GM18507 (cell line): ENCODE results near the gene EML2.
"Not testable (repeated sequence)": the region's sequence is repeated elsewhere in the genome, so short reads cannot be mapped to it uniquely, and the experiment has no call there.

Source experiments
- DNase-seq: peaks from one replicate; pipeline ENCODE4 v3.0.0; 2011; ENCODE audit warnings: low read depth; ENCODE audit not compliant: insufficient read length; ENCODE audit errors: extremely low spot score
- FAIRE-seq: peaks from 2 replicates; lab custom pipeline; 2011; peaks lifted over from hg19 to GRCh38; lab: Jason Lieb, UNC

The EML2 gene

GRCh38 chr19:45638930-45639729 is at the start of gene EML2:
Gene EML2 (minus strand): TSS chr19:45639397. CDS start chr19:45639376, 21 bp downstream.
- no peak for FAIRE-seq
- no peak for DNase-seq

GRCh38 chr19:45687599-45687998 is 48.4 kb upstream of the EML2 start:
- FAIRE-seq (no peak), DNase-seq (no peak)

- FAIRE-seq, DNase-seq: not testable (repeated sequence)
These were observed 45.8 kb upstream of the EML2 start for GRCh38 chr19:45685045-45685444.

GRCh38 chr19:45682908-45683307 is 43.7 kb upstream of the EML2 start:
- DNase-seq (no peak), FAIRE-seq (no peak)

GRCh38 chr19:45682117-45682516 is 42.9 kb upstream of the EML2 start:
- DNase-seq (no peak), FAIRE-seq (no peak)

GRCh38 chr19:45681391-45682015 is 42.3 kb upstream of the EML2 start:
- DNase-seq (no peak), FAIRE-seq (peak; percentile 60)

GRCh38 chr19:45677351-45678230 is 38.4 kb upstream of the EML2 start:
- FAIRE-seq: peak; percentile 91
- DNase-seq: peak; percentile 79

GRCh38 chr19:45676851-45677263 is 37.7 kb upstream of the EML2 start:
- no peak for DNase-seq

GRCh38 chr19:45674946-45675345 is 35.7 kb upstream of the EML2 start:
- DNase-seq (no peak), FAIRE-seq (no peak)

More at GRCh38 chr19:45676851-45677263, 37.7 kb upstream of the EML2 start:
- no peak for FAIRE-seq

- peak; percentile 93 for DNase-seq
- FAIRE-seq: peak; percentile 98
These were observed 31.7 kb upstream of the EML2 start for GRCh38 chr19:45670670-45671453.

GRCh38 chr19:45668342-45668871 is 29.2 kb upstream of the EML2 start:
- DNase-seq (no peak), FAIRE-seq (peak; percentile 15)

- FAIRE-seq (peak; percentile 81), DNase-seq (no peak)
These were observed 28.6 kb upstream of the EML2 start, which contains the start of gene GIPR for GRCh38 chr19:45667620-45668341. Gene GIPR (plus strand): TSS chr19:45668221. CDS start chr19:45669521, 1,300 bp downstream.

GRCh38 chr19:45664575-45664974 is 25.4 kb upstream of the EML2 start:
- FAIRE-seq (no peak), DNase-seq (no peak)

GRCh38 chr19:45663800-45664199 is 24.6 kb upstream of the EML2 start:
- DNase-seq (no peak), FAIRE-seq (no peak)

GRCh38 chr19:45660636-45661035 is 21.4 kb upstream of the EML2 start:
- FAIRE-seq: no peak

GRCh38 chr19:45659096-45659729 is 20.0 kb upstream of the EML2 start:
- DNase-seq (no peak), FAIRE-seq (no peak)

More at GRCh38 chr19:45660636-45661035, 21.4 kb upstream of the EML2 start:
- DNase-seq: no peak

- DNase-seq (no peak), FAIRE-seq (no peak)
These were observed 18.4 kb upstream of the EML2 start for GRCh38 chr19:45657520-45658167.
